NCI-H146 (cell line): ENCODE measurements around the gene ZFP36.
A peak's percentile ranks its signal among the peaks of the same experiment; 100 is the strongest.

Source experiments
- DNase-seq: peaks from one replicate; lab custom pipeline; 2025; lab: John Stamatoyannopoulos, UW

ZFP36 gene

DNA sequence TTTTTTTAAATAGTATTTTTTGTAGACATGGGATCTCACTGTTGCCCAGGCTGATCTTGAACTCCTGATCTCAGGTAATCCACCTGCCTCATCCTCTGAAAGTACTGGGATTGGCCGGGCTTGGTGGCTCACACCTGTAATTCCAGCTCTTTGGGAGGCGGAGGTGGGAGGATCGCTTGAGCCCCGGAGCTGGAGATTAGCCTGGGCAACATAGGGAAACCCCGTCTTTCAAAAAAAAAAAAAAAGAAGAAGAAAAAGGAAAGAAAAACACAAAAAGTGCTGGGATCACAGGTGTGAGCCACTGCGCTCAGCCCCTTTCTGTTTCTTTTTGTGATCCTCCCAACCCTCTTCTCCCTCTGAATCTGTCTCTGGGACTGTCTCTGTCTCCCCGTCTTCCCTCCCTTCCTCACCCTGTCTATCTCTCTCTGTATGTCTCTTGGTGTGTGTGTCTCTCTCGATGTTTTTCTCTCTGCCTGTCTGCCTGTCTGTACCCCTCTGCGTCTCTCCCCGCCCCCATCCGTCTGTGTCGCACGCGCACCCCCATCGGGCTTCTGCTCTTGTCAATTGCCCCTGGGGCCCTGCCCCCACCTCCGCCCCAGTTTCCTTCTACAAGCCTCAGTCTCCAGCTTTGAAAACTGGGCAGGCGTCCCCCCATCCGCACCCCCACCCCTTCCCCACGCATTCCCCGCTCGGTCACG is 540 bp upstream of the ZFP36 start:
- no peak for DNase-seq

DNA sequence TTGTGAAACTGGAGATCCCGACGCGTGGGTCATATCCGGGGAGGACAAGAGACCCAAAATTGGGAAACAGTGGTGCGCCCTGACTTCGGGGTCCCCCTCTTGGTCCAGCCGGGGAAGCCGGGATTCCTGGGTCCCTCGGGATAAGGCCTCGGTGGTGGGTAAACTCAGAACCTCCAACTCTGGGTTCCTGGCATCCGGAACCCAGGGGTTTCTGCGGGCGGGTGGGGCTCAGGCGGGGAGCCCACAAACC is 688 bp downstream of the ZFP36 start:
- DNase-seq, result no peak

DNA sequence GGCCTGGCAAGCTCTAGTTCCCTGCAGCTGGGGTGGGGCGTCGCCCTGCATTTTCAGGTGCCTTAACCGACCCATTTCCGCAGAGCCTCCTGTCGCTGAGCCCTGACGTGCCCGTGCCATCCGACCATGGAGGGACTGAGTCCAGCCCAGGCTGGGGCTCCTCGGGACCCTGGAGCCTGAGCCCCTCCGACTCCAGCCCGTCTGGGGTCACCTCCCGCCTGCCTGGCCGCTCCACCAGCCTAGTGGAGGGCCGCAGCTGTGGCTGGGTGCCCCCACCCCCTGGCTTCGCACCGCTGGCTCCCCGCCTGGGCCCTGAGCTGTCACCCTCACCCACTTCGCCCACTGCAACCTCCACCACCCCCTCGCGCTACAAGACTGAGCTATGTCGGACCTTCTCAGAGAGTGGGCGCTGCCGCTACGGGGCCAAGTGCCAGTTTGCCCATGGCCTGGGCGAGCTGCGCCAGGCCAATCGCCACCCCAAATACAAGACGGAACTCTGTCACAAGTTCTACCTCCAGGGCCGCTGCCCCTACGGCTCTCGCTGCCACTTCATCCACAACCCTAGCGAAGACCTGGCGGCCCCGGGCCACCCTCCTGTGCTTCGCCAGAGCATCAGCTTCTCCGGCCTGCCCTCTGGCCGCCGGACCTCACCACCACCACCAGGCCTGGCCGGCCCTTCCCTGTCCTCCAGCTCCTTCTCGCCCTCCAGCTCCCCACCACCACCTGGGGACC is 1.2 kb downstream of the ZFP36 start:
- no peak for DNase-seq

DNA sequence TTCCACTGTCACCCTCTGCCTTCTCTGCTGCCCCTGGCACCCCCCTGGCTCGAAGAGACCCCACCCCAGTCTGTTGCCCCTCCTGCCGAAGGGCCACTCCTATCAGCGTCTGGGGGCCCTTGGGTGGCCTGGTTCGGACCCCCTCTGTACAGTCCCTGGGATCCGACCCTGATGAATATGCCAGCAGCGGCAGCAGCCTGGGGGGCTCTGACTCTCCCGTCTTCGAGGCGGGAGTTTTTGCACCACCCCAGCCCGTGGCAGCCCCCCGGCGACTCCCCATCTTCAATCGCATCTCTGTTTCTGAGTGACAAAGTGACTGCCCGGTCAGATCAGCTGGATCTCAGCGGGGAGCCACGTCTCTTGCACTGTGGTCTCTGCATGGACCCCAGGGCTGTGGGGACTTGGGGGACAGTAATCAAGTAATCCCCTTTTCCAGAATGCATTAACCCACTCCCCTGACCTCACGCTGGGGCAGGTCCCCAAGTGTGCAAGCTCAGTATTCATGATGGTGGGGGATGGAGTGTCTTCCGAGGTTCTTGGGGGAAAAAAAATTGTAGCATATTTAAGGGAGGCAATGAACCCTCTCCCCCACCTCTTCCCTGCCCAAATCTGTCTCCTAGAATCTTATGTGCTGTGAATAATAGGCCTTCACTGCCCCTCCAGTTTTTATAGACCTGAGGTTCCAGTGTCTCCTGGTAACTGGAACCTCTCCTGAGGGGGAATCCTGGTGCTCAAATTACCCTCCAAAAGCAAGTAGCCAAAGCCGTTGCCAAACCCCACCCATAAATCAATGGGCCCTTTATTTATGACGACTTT is 2.0 kb downstream of the ZFP36 start:
- DNase-seq, result peak; percentile 41

DNA sequence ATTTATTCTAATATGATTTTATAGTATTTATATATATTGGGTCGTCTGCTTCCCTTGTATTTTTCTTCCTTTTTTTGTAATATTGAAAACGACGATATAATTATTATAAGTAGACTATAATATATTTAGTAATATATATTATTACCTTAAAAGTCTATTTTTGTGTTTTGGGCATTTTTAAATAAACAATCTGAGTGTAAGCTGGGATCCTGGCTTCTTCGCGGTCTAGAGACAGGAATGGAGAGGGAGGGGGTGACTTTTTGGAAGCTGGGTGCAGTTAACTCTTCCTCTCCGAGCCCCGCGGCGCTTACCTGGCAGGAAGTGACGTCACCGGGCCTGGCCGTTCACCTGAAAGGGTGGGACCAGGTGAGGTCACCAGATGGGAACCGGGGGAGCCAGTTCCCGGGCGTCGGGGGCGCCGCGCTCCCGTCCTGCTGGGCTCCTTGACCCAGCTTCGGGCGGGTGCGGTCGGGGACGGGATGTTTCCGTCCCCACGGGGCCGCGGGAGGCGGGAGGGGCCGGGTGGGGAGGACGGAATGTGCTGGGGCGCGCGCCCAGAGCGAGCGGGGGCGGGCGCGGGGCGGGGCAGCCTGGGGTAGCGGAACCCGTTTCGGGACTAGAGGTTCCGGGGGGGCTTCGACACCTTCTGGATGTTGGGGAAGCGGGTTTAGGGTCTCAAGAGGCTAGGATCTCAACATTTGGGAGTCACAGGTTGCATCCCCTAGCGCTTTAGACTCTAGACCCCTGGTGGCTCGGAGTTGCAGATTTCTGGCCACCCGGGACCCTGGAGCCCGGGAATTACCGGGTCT is 2.8 kb downstream of the ZFP36 start:
- DNase-seq, result peak; percentile 99

DNA sequence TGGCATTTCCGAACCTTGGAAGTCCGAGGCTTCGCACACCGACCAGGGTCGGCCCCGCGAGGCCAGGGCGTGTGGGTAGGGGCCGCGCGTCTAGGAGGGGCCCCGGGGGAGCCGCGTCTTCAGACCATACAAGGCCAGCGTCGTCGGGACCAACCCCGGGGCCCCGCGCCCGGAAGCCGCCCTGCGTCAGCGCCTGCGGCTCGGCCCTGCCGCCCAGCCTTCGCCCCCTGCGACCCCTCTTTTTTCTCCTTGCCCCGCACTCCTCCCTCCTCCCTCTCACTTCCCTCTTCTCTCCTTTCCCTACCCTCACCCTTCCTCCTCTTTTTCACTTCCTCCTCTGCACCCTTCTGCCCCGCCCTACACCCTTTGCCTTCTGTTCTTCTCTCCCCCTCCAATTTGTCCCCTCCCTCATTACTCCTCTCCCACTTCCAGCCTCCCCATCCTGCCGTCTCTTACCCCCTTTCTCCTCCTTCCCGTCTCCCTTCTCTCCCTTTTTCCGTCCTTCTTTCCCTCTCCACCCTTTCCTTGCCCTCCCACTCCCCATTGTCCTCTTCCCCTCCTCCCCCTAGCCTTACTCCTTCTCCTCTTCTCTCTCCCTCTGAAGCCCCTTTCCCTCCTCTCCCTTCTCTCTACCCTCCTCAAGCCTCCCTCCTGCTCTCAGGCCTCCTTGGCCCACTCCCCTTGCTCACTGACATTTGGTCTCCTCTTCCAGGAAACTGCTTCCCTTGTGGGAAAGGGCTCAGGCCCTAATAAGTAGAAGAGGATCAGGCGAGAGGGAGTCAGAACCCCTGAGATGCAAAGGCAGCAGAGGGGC is 3.6 kb downstream of the ZFP36 start:
- DNase-seq, result peak; percentile 53

DNA sequence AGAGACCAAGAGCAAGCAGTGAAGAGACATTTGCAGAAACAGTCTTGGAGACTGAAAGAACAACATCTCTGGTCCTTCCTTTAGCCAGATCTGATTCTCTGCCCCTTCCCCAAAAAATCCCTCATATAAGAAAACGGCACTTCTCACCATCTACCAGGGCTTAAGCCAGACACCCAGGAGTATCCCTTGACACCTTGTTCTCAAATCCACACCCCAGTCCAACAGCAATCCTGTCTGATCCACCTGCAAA is 4.1 kb downstream of the ZFP36 start:
- no peak for DNase-seq

DNA sequence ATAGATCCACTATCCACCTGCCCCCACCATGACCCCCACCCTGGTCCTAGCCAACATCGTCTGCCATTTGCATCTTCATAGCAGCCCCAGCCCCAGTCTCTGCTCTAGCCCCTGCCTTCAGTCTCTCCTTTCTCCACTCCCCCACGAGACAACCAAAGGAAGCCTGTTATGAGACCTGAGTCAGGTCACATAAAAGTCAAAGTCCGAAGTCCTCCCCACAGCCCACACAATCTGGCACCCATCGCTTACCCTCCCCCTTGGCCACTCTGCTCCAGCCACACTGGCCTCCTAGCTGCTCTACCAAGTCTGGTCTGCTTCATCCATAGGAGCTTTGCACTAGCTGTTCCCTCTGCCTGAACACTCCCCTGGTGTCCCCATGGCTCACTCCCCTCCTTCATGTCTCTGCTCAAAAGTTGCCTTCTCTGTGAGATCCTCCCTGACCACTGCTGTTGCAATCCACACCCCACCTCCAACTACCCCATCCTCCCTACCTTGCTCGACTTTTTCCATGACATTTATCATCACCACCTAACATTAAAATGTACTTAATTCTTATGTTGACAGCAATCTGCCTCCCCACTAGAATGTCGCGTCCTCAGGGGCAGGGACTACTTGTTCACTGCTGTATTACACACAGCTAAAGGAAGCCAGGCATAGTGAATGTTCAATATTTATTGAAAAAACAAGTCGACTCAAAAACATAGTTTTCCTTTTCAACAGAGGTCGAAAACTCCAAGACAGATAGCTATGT is 4.6 kb downstream of the ZFP36 start:
- no peak for DNase-seq

DNA sequence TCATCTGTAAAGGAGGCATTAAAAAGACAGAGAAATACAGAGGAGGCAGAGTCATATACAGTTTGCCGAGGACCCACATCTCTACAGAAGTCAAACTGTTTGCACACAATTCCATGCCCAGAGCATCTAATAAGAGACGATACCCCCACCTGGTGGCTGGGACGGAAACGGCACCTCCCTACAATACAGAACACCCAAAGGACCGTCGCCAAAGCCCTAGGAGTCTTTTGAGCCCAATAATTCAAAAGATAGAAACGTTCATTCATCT is 5.1 kb downstream of the ZFP36 start:
- peak; percentile 94 for DNase-seq

DNA sequence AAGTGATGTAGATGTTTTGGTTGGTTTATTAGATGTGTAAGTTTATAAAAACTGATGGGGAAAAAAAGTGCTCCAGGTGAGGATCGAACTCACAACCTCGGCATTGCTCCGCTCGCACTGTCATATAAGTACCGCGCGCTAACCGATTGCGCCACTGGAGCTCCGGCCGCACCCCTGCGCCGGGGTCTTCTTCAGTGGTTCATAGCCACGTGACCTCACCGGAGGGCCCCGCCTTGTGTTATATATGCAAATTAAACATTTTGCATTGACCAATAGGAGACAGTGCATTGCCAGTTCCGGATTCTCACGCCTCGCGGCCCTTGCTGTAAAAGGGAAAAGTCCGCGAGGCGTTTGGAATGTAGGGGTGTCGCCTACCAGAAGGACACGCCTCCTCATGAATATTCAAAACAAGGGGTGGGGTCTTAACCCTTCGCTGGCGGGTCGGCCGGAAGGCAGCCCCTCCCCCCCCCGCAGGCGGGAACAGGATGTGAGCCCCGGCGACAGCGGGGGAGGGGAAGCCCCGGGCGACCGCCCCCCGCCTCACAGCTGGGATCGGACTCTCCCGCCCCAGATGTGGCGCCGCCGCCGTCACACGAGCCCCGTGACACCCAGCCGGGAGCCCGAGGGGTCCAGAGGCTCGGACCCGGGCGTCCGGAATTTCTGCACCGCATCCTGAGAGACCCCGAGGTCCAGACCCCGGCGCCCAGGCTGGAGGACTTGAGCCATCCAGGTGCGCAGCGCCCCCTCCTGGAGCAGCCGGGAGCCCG is 5.6 kb downstream of the ZFP36 start, which contains the start of gene PLEKHG2:
Gene PLEKHG2 (plus strand): TSS at position 570 of the 767 bp plus-strand sequence. CDS start 1,418 bp downstream, outside the sequence.
- DNase-seq, result peak; percentile 100

DNA sequence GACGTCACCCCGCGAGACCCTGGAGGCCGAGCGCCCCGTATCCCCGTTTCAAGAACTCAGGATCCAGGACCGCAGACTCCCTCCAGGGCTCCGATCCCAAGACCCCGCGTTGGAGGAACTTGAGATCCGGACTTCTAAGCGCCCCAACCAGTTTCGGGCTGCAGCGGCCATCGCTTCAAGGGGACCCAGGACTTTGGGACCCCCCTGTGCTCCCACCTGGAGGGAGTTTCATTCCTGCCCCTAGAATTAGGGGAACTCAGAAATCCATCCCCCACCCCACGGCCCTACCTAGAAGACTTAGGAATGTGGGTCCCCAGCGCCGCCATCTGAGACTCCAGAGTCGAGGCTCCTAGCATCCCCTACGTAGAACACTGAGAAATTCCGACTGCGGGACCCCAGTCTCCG is 6.2 kb downstream of the ZFP36 start:
- DNase-seq, result peak; percentile 60

DNA sequence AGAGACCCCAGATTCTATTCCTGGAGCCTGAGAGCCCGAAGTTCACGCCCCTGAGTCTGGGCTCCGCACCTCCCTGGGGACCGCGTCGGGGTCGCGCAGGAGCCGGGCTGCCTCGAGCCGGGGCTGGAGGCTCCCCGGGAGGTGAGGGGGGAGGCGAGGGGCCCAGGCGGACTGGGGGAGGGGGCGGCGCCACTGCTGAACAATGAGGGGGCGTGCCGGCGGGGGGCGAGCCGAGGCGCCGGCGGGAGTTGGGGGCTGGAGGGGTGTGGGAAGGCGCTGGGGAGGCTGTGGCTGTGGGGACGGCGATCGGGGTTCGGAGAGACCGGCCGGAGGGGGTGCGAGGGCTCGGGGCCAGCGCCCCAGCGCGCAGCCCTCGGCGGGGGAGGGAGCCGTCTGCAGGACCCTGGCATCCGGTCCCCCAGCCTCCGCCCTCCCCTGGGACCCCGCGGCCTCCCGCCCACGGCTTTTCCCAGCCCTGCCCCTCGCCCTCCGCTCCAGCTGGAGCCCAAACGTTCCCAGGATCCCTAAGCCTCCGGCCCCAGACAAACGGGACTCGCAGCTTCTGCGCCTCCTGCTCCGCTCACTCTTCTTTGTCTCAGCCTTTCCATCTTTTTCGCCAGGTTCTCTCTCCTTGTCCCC is 6.7 kb downstream of the ZFP36 start:
- DNase-seq, result peak; percentile 75

DNA sequence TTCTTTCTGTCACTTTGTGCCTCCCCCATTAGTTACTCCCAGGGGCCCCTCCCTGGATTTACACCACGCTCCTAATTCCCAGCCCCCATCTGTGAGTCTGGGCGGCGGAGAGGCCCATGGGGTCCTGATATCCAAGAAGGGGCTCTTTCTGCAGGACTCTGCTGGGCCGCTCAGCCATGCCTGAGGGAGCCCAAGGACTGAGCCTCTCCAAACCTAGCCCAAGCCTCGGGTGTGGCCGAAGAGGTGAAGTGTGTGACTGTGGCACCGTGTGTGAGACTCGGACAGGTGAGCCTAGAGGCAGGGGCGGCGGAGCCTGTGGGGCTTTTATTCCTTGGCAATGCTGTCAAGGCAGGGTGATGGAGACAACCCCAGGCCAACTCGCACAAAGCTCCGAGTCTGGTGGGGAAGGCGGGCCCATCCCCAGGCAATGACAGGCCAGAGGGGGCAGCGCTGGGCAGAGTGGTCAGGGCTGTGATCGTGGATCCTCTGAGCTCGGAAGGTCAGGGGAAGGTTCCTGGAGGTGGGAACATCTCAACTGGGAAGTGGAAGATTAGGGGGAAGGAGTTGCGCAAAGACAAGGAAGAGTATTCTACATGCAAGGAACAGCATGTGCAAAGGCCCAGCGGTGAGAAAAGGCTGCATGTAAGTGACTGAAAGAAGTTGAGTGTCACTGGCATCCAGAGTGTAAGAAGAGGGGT is 7.4 kb downstream of the ZFP36 start:
- peak; percentile 35 for DNase-seq

DNA sequence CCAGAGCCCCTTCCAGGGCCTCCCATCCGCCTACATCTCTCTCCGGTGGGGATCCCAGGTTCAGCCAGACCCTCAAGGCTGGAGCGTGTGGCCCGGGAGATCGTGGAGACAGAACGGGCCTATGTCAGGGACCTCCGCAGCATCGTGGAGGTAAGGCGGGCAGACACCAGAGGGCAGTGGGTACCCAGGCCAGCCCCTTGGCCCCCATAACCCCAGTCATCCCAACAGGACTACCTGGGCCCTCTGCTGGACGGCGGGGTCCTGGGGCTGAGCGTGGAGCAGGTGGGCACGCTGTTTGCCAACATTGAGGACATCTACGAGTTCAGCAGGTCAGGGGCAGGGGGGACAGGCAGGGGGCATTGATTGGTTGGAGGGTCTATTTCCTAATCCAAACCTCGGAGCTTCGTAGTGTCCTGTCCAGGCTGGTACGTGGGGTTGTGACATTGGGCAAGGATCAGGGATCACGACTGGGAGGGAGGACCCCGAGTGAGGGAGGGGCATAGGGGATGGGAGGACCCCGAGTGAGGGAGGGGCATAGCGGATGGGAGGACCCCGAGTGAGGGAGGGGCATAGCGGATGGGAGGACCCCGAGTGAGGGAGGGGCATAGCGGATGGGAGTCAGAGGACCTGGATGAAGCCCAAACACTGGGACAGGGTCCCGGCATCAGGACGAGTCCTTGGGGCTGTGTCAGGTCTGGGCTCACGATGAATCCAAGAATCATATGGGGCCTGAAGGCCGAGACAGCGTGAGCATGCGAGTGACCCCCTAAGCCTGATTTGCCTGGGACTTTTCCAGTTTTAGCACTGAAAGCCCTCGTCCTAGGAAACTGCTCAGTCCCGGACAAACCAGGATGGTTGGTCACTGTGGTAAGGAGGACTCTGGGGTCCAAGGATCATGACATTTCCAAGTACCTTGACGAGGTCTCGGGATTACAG is 8.7 kb downstream of the ZFP36 start:
- no peak for DNase-seq

DNA sequence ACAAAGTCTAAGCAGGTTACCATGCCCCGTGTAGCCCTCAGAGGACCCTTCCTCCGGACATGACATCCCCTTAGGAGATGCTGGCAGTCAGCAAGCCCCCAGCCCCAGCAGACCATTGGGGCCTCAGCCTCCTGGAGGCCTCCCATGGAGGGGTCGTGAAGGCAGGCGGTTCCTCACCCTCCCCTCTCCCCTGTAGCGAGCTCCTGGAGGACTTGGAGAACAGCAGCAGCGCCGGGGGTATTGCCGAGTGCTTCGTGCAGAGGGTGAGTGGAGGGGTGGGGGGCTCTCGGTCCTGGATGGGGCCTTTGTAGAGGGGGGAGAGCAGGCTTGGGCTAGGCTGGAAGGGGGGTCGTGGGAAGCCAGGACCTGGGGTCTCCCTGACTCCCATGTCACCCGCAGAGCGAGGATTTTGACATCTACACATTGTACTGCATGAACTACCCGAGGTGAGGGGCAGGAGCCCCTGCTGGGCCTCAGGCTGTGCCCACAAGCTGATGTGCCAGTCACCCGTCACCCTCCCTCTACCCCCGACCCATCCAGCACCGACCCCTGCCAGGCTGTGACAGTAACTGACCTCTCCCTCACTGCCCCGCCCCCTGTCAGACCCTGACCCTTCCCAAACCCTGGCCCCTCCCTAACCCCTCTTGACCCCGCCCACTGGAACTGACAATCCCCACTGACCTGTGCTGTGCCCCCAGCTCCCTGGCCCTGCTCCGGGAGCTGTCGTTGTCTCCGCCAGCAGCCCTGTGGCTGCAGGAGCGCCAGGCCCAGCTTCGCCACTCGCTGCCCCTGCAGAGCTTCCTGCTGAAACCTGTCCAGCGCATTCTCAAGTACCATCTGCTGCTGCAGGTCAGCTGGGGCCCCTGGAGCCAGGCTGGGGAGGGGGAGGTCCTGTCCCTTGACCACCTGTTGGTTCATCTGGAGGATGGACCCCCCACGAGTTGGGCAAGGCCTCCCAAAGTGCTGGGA is 9.8 kb downstream of the ZFP36 start:
- no peak for DNase-seq

DNA sequence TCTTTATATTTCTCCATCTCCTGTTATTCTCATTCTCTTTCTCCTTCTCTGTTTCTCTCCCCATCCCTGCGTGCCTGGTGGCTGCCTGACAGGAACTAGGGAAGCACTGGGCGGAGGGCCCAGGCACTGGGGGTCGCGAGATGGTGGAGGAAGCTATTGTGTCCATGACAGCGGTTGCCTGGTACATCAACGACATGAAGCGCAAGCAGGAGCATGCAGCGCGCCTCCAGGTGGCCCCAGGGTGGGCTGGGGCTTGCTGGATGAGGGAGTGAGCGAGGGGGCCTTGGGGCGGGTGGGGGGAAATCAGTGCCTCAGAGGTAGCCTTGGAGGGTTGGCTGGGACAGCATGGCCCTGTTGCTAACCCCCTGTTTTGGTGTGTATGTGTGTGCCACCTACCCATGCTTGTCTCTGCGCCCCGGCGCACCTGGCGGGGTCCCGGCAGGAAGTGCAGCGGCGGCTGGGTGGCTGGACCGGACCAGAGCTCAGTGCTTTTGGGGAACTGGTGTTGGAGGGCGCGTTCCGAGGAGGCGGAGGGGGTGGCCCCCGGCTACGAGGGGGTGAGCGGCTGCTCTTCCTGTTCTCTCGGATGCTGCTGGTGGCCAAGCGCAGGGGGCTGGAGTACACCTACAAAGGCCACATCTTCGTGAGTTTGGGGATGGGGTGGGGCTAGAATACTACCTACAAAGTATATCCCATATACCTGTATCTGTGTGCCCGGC is 11.0 kb downstream of the ZFP36 start:
- no peak for DNase-seq
